HepG2 (cell line): Measurements from ENCODE around the gene PLPP3. TPM values are rescaled to one million over a fixed set of nuclear protein-coding genes. Genes with fewer than 3 reads are reported as not detected.

Source experiments
- ATAC-seq: fragments of 200-7000 bp; cut with Tn5 transposase; 3 replicates; pipeline ENCODE4 v1.9.1; 2020; ENCODE audit warnings: mild to moderate bottlenecking, moderate library complexity
- BruUV-seq: library from RNA; stranded (reverse); fragments of 400-500 nt; replicated peaks from 2 replicates; lab custom pipeline; 2021; lab: Mats Ljungman, UMichigan
- CTCF ChIA-PET: fragments of 300-600 bp; formaldehyde crosslinking; extraction: SDS; loops from one replicate; lab custom pipeline; 2021; ENCODE audit warnings: low total read pairs, inconsistent platforms, low intra/inter-chr PET ratio; lab: Yijun Ruan, JAX
- POLR2A ChIA-PET: fragments of 350-600 bp; sonication (Branson Sonifier 250); formaldehyde crosslinking; loops from one replicate; lab custom pipeline; 2020; ENCODE audit warnings: antibody characterized with exemption, inconsistent platforms; lab: Yijun Ruan, JAX
- DNase-seq: peaks from one replicate; pipeline ENCODE4 v3.0.0-alpha.2; 2015; ENCODE audit warnings: low spot score
- FAIRE-seq: peaks from 3 replicates; lab custom pipeline; 2011; peaks lifted over from hg19 to GRCh38; lab: Jason Lieb, UNC
- H2AFZ ChIP-seq: one replicate; pipeline ENCODE4 v1.6.1; 2011; ENCODE audit warnings: low read length, inconsistent platforms
- H3K27ac ChIP-seq: fragments of 300-600 bp; 3 replicates; pipeline ENCODE4 v1.8.0; 2011; ENCODE audit warnings: mixed run types, mild to moderate bottlenecking, mixed read lengths, low read length, inconsistent platforms; ENCODE audit not compliant: insufficient read depth; ENCODE audit errors: extremely low read length
- H3K27me3 ChIP-seq, 2 experiments: fragments of 200-600 bp in 1 of 2; 2 replicates in 1 of 2; 3 replicates in 1 of 2; pipeline versions ENCODE4 v1.6.0 to v1.8.0; 2011; ENCODE audit warnings: low read length in 2 of 2, mild to moderate bottlenecking in 2 of 2, moderate library complexity in 2 of 2, inconsistent platforms in 1 of 2; ENCODE audit not compliant: insufficient read depth in 2 of 2, control insufficient read depth in 1 of 2
- H3K36me3 ChIP-seq, 2 experiments: fragments of 200-600 bp in 1 of 2; replicated peaks in 1 of 2; 2 replicates in 1 of 2; 3 replicates in 1 of 2; pipeline versions ENCODE4 v1.5.1 to v1.8.0; 2011; ENCODE audit warnings: low read length in 2 of 2, inconsistent platforms in 1 of 2; ENCODE audit not compliant: insufficient read depth in 2 of 2, control insufficient read depth in 1 of 2
- H3K4me1 ChIP-seq: 2 replicates; pipeline ENCODE4 v1.5.1; 2012; ENCODE audit warnings: low read length, inconsistent platforms; ENCODE audit not compliant: insufficient read depth
- H3K4me2 ChIP-seq: 2 replicates; pipeline ENCODE4 v1.6.0; 2011; ENCODE audit warnings: low read depth, low read length, inconsistent platforms
- H3K4me3 ChIP-seq, 3 experiments: fragments of 200-600 bp in 1 of 3; sonication (generic), shearing (Covaris generic) in 1 of 3; replicated peaks in 1 of 3; 2 replicates each; pipeline ENCODE4 v1.5.1; 2011 to 2016; ENCODE audit warnings: low read length in 3 of 3, inconsistent platforms in 2 of 3, low read depth in 2 of 3, mild to moderate bottlenecking in 2 of 3, control low read depth in 1 of 3, mixed read lengths in 1 of 3; ENCODE audit not compliant: insufficient read depth in 1 of 3
- H3K79me2 ChIP-seq: one replicate; pipeline ENCODE4 v1.6.1; 2011; ENCODE audit warnings: low read length, inconsistent platforms; ENCODE audit not compliant: insufficient read depth
- H3K9ac ChIP-seq: 2 replicates; pipeline ENCODE4 v1.6.0; 2011; ENCODE audit warnings: mild to moderate bottlenecking, low read depth, low read length, inconsistent platforms; ENCODE audit not compliant: insufficient read depth
- H3K9me3 ChIP-seq: 2 replicates; pipeline ENCODE4 v1.5.1; 2012; ENCODE audit warnings: mild to moderate bottlenecking, low read length
- H4K20me1 ChIP-seq: 2 replicates; pipeline ENCODE4 v1.6.0; 2011; ENCODE audit warnings: inconsistent platforms, mild to moderate bottlenecking, low read length, moderate library complexity; ENCODE audit not compliant: insufficient read depth
- CERS6 ChIP-seq: sonication (generic); formaldehyde crosslinking; IDR thresholded peaks from 2 replicates; pipeline ENCODE4 v1.5.0; 2020; ENCODE audit warnings: missing genetic modification reagents
- CREB3 ChIP-seq: sonication (generic); formaldehyde crosslinking; IDR thresholded peaks from 2 replicates; pipeline ENCODE4 v1.5.0; 2020; ENCODE audit warnings: missing genetic modification reagents
- ETV5 ChIP-seq: IDR thresholded peaks from 2 replicates; pipeline ENCODE4 v1.6.1; 2018; ENCODE audit warnings: missing biosample characterization, missing genetic modification reagents, inconsistent platforms, borderline replicate concordance
- ETV6 ChIP-seq: sonication (generic); formaldehyde crosslinking; conservative IDR thresholded peaks from 2 replicates; pipeline ENCODE4 v1.4.0; 2020; ENCODE audit warnings: missing genetic modification reagents
- HDAC2 ChIP-seq: sonication (generic); formaldehyde crosslinking; IDR thresholded peaks from 2 replicates; pipeline ENCODE4 v1.4.0; 2020; ENCODE audit warnings: missing genetic modification reagents
- HOXA9 ChIP-seq: sonication (generic); formaldehyde crosslinking; IDR thresholded peaks from 2 replicates; pipeline ENCODE4 v1.8.1; 2022; ENCODE audit warnings: missing genetic modification reagents, mild to moderate bottlenecking, moderate library complexity, borderline replicate concordance
- NFIC ChIP-seq: IDR thresholded peaks from 2 replicates; pipeline ENCODE4 v1.6.1; 2012; ENCODE audit warnings: mild to moderate bottlenecking, low read length, inconsistent platforms
- NFRKB ChIP-seq: fragments of 450-650 bp; IDR thresholded peaks from 2 replicates; pipeline ENCODE4 v1.6.1; 2017
- PRMT3 ChIP-seq: sonication (generic); formaldehyde crosslinking; IDR thresholded peaks from 2 replicates; pipeline ENCODE4 v1.8.1; 2022; ENCODE audit warnings: low read depth, mild to moderate bottlenecking, moderate library complexity, missing genetic modification reagents, borderline replicate concordance
- RFX5 ChIP-seq: IDR thresholded peaks from 2 replicates; pipeline ENCODE4 v1.6.1; 2011; ENCODE audit warnings: low read depth, low read length, improper control_type of control experiment
- SIX4 ChIP-seq: sonication (generic); formaldehyde crosslinking; IDR thresholded peaks from 2 replicates; pipeline ENCODE4 v1.4.0; 2020; ENCODE audit warnings: missing genetic modification reagents
- SOX6 ChIP-seq, 2 experiments: fragments of 450-650 bp in 1 of 2; sonication (generic) in 1 of 2; formaldehyde crosslinking in 1 of 2; IDR thresholded peaks; 2 replicates each; pipeline versions ENCODE4 v1.4.0 to v1.6.1; 2017 to 2020; ENCODE audit warnings: antibody characterized with exemption in 1 of 2, mild to moderate bottlenecking in 1 of 2, missing genetic modification reagents in 1 of 2
- SUZ12 ChIP-seq: fragments of 150-350 bp; IDR thresholded peaks from 2 replicates; pipeline ENCODE4 v1.6.1; 2014; ENCODE audit warnings: low read depth, low read length
- ZKSCAN8 ChIP-seq: IDR thresholded peaks from 2 replicates; pipeline ENCODE4 v1.6.1; 2016; ENCODE audit warnings: borderline replicate concordance, missing genetic modification reagents, missing compliant biosample characterization
- ZNF253 ChIP-seq: sonication (generic); formaldehyde crosslinking; IDR thresholded peaks from 2 replicates; pipeline ENCODE4 v1.8.0; 2022; ENCODE audit warnings: mild to moderate bottlenecking, missing genetic modification reagents, borderline replicate concordance
- ZNF7 ChIP-seq: IDR thresholded peaks from 2 replicates; pipeline ENCODE4 v1.6.1; 2016; ENCODE audit warnings: missing biosample characterization, missing genetic modification reagents
- ZSCAN21 ChIP-seq: sonication (generic); formaldehyde crosslinking; IDR thresholded peaks from 2 replicates; pipeline ENCODE4 v1.8.0; 2022; ENCODE audit warnings: mild to moderate bottlenecking, missing genetic modification reagents, moderate library complexity, borderline replicate concordance
- ZSCAN25 ChIP-seq: sonication (generic); formaldehyde crosslinking; IDR thresholded peaks from 2 replicates; pipeline ENCODE4 v1.8.0; 2022; ENCODE audit warnings: mild to moderate bottlenecking, missing genetic modification reagents
- WGBS: methylation state at CpG from one replicate; pipeline ENCODE4 v1.1.6; 2017; ENCODE audit warnings: low lambda C conversion rate; 5-methylcytosine and 5-hydroxymethylcytosine counted together
- in situ Hi-C: cut with HindIII; loops from 2 replicates; pipeline ENCODE4 v1.10.0; 2017; ENCODE audit warnings: low pct_unique_long_range_greater_than_20kb; ENCODE audit not compliant: extremely low pct_ligation_motif_present
- intact Hi-C: fragments of 100-400 bp; cut with micrococcal nuclease; formaldehyde crosslinking; loops from one replicate; pipeline ENCODE4 v1.10.0; 2022; ENCODE audit not compliant: unreplicated experiment
- polyA plus RNA-seq, 8 experiments: library from polyadenylated mRNA; depleted of rRNA in 3 of 8; stranded (reverse) in 7 of 8; unstranded in 1 of 8; fragments of >200 nt; fragmentation: Illumina TruSeq in 4 of 8; extraction: Trizol in 4 of 8; gene quantifications; 2 replicates each; pipeline versions ENCODE4 v1.2.1 to v1.2.3, GENCODE V29; 2011 to 2016; ENCODE audit warnings: low read depth in 4 of 8, missing spikeins in 1 of 8, mixed read lengths in 1 of 8; ENCODE audit not compliant: insufficient read depth in 1 of 8
- total RNA-seq, 5 experiments: library from RNA; depleted of rRNA; stranded (reverse); fragments of >200 nt; fragmentation: Illumina TruSeq; extraction: Trizol; gene quantifications; 2 replicates each; pipeline ENCODE4 v1.2.3, GENCODE V29; 2016; ENCODE audit warnings: low read depth in 1 of 5
- TF ChIP-seq, protein P1 (sequence below): sonication (generic); formaldehyde crosslinking; IDR thresholded peaks from 2 replicates; pipeline ENCODE4 v1.9.0; 2021; ENCODE audit warnings: missing genetic modification reagents, mild to moderate bottlenecking, borderline replicate concordance

Gene PLPP3
- total and polyA plus RNA-seq, 2 of the 13 experiments (the other 11 are each of a cell fraction or from before 2014, with no cell fraction given), result 49.7 to 65.8 TPM

DNA sequence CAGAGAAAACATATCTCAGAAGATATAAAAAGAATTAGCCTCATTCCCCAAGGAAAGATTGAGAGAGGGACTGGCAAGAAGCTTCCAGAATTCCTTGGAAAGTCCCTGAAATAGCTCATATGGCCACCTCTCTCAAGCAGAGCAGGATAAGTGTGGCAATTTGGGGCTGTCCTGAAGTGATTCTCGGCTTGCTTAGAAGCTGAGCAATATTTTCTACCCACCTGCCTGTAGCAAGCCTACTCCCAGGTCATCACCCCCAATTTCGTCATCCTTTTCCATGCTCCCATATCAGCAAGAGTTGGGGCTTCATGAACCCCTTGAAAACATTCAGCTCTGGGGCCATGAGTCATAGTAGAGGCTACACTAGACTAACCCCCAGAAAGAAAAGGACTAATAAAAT lies 131.5 kb downstream of the PLPP3 start:
- Histone ChIP-seq H3K4me1 (peaks cover 90% of the 10 kb centered on the region), H3K79me2 (no peaks in the 10 kb centered on the region), H3K36me3 (no peaks in the 10 kb centered on the region), H3K4me3 (no peak overlapping the region), H3K9ac (no peak overlapping the region), H3K27me3 (no peaks in the 10 kb centered on the region), H3K27ac (no peak overlapping the region), H3K4me2 (no peak overlapping the region), H4K20me1 (no peaks in the 10 kb centered on the region), H2AFZ (no peak overlapping the region), H3K9me3 (no peaks in the 10 kb centered on the region)
- ChIA-PET CTCF (no interaction called here), POLR2A (interaction anchor here (1.5 to 2.5 kb wide), 3 partner anchors 11 to 47 kb away, joined by 6 to 17 read pairs (median 9); no protein-coding TSS in a partner anchor)
- no TSS peak for BruUV-seq
- in situ Hi-C loops, result no loop called here
- intact Hi-C loops, result loop anchor here (5.0 kb wide), 1 partner anchor 36 kb away; no protein-coding TSS in a partner anchor
- no peak for DNase-seq
- no peak for FAIRE-seq
- TF ChIP-seq HDAC2 (CRISPR knock-in tag), result no peak
- no peak for TF ChIP-seq ETV5 (CRISPR knock-in tag)
- TF ChIP-seq SIX4 (CRISPR knock-in tag), result no peak
- TF ChIP-seq, protein P1, sequence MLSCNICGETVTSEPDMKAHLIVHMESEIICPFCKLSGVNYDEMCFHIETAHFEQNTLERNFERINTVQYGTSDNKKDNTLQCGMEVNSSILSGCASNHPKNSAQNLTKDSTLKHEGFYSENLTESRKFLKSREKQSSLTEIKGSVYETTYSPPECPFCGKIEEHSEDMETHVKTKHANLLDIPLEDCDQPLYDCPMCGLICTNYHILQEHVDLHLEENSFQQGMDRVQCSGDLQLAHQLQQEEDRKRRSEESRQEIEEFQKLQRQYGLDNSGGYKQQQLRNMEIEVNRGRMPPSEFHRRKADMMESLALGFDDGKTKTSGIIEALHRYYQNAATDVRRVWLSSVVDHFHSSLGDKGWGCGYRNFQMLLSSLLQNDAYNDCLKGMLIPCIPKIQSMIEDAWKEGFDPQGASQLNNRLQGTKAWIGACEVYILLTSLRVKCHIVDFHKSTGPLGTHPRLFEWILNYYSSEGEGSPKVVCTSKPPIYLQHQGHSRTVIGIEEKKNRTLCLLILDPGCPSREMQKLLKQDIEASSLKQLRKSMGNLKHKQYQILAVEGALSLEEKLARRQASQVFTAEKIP, result no peak
- TF ChIP-seq ZNF253 (CRISPR knock-in tag), result no peak
- no peak for TF ChIP-seq PRMT3 (CRISPR knock-in tag)
- TF ChIP-seq NFRKB, result no peak
- no peak for TF ChIP-seq CREB3 (CRISPR knock-in tag)
- no peak for TF ChIP-seq SUZ12
- no peak for TF ChIP-seq SOX6 (IDR thresholded peaks at IDR 0.05)
- no peak for TF ChIP-seq SOX6 (CRISPR knock-in tag; IDR thresholded peaks at IDR 0.05)
- TF ChIP-seq ZNF7 (CRISPR knock-in tag), result no peak
- no peak for TF ChIP-seq ZKSCAN8 (CRISPR knock-in tag)
- no peak for TF ChIP-seq ZSCAN21 (CRISPR knock-in tag)
- no peak for TF ChIP-seq RFX5
- TF ChIP-seq ZSCAN25, result no peak
- TF ChIP-seq NFIC, result no peak
- no peak for TF ChIP-seq ETV6 (CRISPR knock-in tag)
- TF ChIP-seq HOXA9 (CRISPR knock-in tag), result no peak
- no peak for TF ChIP-seq CERS6 (CRISPR knock-in tag)
- 96% methylated on average over 2 of the region's 2 CpGs for WGBS
- no peak for ATAC-seq
